Panc1 (cell line): ENCODE measurements around the gene PRTFDC1. TPM values are rescaled to one million over a fixed set of nuclear protein-coding genes. Genes with fewer than 3 reads are reported as not detected.

Experiments
- ATAC-seq: fragments of 200-7000 bp; cut with Tn5 transposase; 2 replicates; pipeline ENCODE4 v1.9.1; 2020; ENCODE audit warnings: mild to moderate bottlenecking, moderate library complexity
- BruUV-seq: library from RNA; stranded (reverse); fragments of 400-500 nt; replicated peaks from 2 replicates; lab custom pipeline; 2021; lab: Mats Ljungman, UMichigan
- CTCF ChIA-PET: fragments of 300-600 bp; sonication (Branson Sonifier 250); formaldehyde crosslinking; loops from one replicate; lab custom pipeline; 2022; ENCODE audit warnings: antibody characterized with exemption; lab: Charles Lee
- POLR2A ChIA-PET: fragments of 300-600 bp; sonication (Branson Sonifier 250); formaldehyde crosslinking; loops from one replicate; lab custom pipeline; 2022; ENCODE audit warnings: antibody characterized with exemption; lab: Charles Lee
- DNase-seq: peaks from one replicate; pipeline ENCODE4 v3.0.0-alpha.2; 2010; ENCODE audit warnings: low read depth, low spot score
- H3K27ac ChIP-seq: 2 replicates; pipeline ENCODE4 v1.5.1; 2011; ENCODE audit warnings: mild to moderate bottlenecking, low read length, inconsistent platforms
- H3K27me3 ChIP-seq: fragments of 200-500 bp; sonication (Bioruptor generic); 2 replicates; pipeline ENCODE4 v1.6.0; 2014; ENCODE audit warnings: low read length, inconsistent platforms; ENCODE audit not compliant: control insufficient read depth, insufficient read depth
- H3K36me3 ChIP-seq: fragments of 200-500 bp; sonication (Bioruptor generic); 2 replicates; pipeline ENCODE4 v1.5.1; 2014; ENCODE audit warnings: inconsistent platforms, mild to moderate bottlenecking, low read length, moderate library complexity; ENCODE audit not compliant: control insufficient read depth, insufficient read depth
- H3K4me1 ChIP-seq: 2 replicates; pipeline ENCODE4 v1.5.1; 2011; ENCODE audit warnings: inconsistent platforms, mild to moderate bottlenecking, low read length, moderate library complexity; ENCODE audit not compliant: control insufficient read depth, insufficient read depth
- H3K4me3 ChIP-seq, 2 experiments: 2 replicates each; pipeline ENCODE4 v1.5.1; 2011 to 2012; ENCODE audit warnings: low read depth in 2 of 2, low read length in 2 of 2, mild to moderate bottlenecking in 2 of 2, inconsistent platforms in 1 of 2, moderate library complexity in 1 of 2
- H3K9me3 ChIP-seq: fragments of 200-500 bp; sonication (Bioruptor generic); 2 replicates; pipeline ENCODE4 v1.5.1; 2014; ENCODE audit warnings: low read depth, mild to moderate bottlenecking, inconsistent platforms, low read length, moderate library complexity; ENCODE audit not compliant: control insufficient read depth, insufficient read depth
- CTCF ChIP-seq: fragments of 450-650 bp; IDR thresholded peaks from 2 replicates; pipeline ENCODE4 v1.5.1; 2017; ENCODE audit warnings: mild to moderate bottlenecking
- POLR2AphosphoS5 ChIP-seq: IDR thresholded peaks from 2 replicates; pipeline ENCODE4 v1.6.1; 2012; ENCODE audit warnings: mild to moderate bottlenecking, low read depth, low read length, moderate library complexity
- REST ChIP-seq, 2 experiments: IDR thresholded peaks; 2 replicates each; pipeline ENCODE4 v1.6.1; 2011 to 2012; ENCODE audit warnings: low read depth in 2 of 2, control low read depth in 1 of 2, low read length in 1 of 2, mild to moderate bottlenecking in 1 of 2, moderate library complexity in 1 of 2; ENCODE audit not compliant: insufficient read depth in 1 of 2
- SIN3A ChIP-seq: IDR thresholded peaks from 2 replicates; pipeline ENCODE4 v1.6.1; 2012; ENCODE audit warnings: low read depth, mild to moderate bottlenecking, low read length, moderate library complexity, borderline replicate concordance; ENCODE audit not compliant: insufficient read depth
- TCF7L2 ChIP-seq: IDR thresholded peaks from 2 replicates; pipeline ENCODE4 v1.6.1; 2011; ENCODE audit warnings: mild to moderate bottlenecking, low read depth, low read length, inconsistent platforms
- in situ Hi-C: cut with HindIII; loops from 2 replicates; pipeline ENCODE4 v1.10.0; 2016; ENCODE audit warnings: low sequenced_read_pairs, low pct_unique_long_range_greater_than_20kb
- intact Hi-C: fragments of 100-400 bp; cut with micrococcal nuclease; formaldehyde crosslinking; loops from one replicate; pipeline ENCODE4 v1.10.0; 2022; ENCODE audit not compliant: unreplicated experiment
- total RNA-seq: library from RNA; stranded (reverse); gene quantifications from one replicate; pipeline ENCODE4 v1.2.1, GENCODE V29; 2021; ENCODE audit not compliant: unreplicated experiment

Gene PRTFDC1
- total RNA-seq, 1 experiment from 2014 or later, result 3.0 TPM

- Histone ChIP-seq H3K4me3 (no peak overlapping the region), H3K27me3 (no peaks in the 10 kb centered on the region), H3K36me3 (no peaks in the 10 kb centered on the region), H3K4me1 (peaks cover 7% of the 10 kb centered on the region), H3K27ac (no peak overlapping the region), H3K9me3 (no peaks in the 10 kb centered on the region)
- intact Hi-C loops, result no loop called here
- in situ Hi-C loops, result no loop called here
- no TSS peak for BruUV-seq
- CTCF ChIA-PET, result no interaction called here
- TF ChIP-seq TCF7L2 (no peak), CTCF (no peak), REST (IDR thresholded peaks at IDR 0.05; ENCODE audit: insufficient read depth in 1 of 2, low read depth in 2 of 2, low read length in 1 of 2) (no peak), POLR2AphosphoS5 (no peak), SIN3A (no peak)
- no peak for DNase-seq
- no peak for ATAC-seq
- POLR2A ChIA-PET, result no interaction called here
Measured at GRCh38 chr10:24854256-24854655, 98.2 kb downstream of the PRTFDC1 start.

GRCh38 chr10:24853661-24854060 is 98.7 kb downstream of the PRTFDC1 start:
- in situ Hi-C loops, result no loop called here
- no peak for ATAC-seq
- CTCF ChIA-PET, result no interaction called here
- peaks cover 8% of the 10 kb centered on the region for H3K4me1 ChIP-seq
- no peak for DNase-seq
- POLR2A ChIA-PET, result no interaction called here
- H3K36me3 ChIP-seq, result no peaks in the 10 kb centered on the region
- H3K9me3 ChIP-seq, result no peaks in the 10 kb centered on the region
- no peaks in the 10 kb centered on the region for H3K27me3 ChIP-seq
- TF ChIP-seq CTCF (no peak), TCF7L2 (no peak), REST (IDR thresholded peaks at IDR 0.05; ENCODE audit: insufficient read depth in 1 of 2, low read depth in 2 of 2, low read length in 1 of 2) (no peak), POLR2AphosphoS5 (no peak), SIN3A (no peak)
- no peak overlapping the region for H3K4me3 ChIP-seq
- H3K27ac ChIP-seq, result no peak overlapping the region
- intact Hi-C loops, result no loop called here
- BruUV-seq, result no TSS peak
